Measurements from ENCODE around the gene TMPRSS9.
"Not testable (repeated sequence)": the region's sequence is repeated elsewhere in the genome, so short reads cannot be mapped to it uniquely, and the experiment has no call there.

TMPRSS9 gene

GRCh38 chr19:2362046-2362969, 2.2 kb downstream of the TMPRSS9 start:
- DNase-seq, result no peak

DNA sequence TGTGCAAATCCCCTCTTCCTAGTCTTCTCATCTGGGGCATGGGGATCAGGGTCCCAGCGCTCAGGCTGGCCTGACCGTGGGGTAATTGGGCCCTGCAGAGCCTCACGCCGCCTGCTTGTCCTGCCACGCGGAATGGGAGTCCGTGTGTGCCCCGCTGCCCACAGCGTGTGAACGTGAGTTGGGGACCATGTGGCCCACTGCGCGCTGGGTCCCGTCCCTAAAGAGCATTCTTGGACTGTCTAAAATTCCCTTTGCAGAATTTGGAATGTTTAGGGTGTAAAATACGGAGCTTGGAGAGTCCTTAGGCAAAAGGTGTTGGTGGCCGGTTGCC, 2.9 kb downstream of the TMPRSS9 start:
- DNase-seq, result no peak

DNA sequence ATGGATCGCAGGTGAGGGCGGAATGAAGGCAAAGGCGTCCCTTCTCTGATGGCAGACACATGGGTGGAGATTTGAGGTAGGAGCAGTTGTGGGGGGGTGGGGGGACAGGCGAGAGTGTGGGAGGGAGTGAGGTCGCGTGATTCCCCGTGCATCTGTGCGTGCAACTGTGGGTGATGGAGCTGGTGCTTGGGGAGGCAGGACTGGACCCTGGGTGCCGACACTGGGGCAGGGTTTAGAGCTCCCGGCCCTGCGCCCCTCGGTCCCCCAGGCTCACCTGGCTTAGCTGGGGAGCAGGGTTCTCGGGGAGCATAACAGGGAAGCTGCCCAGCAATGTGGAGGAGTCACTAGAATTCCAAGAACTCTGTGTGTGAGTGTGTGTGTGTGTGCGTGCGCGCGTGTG, 3.4 kb downstream of the TMPRSS9 start:
- no peak for DNase-seq

- no peak for DNase-seq
These were observed 5.3 kb downstream of the TMPRSS9 start for GRCh38 chr19:2365201-2365970.

DNA sequence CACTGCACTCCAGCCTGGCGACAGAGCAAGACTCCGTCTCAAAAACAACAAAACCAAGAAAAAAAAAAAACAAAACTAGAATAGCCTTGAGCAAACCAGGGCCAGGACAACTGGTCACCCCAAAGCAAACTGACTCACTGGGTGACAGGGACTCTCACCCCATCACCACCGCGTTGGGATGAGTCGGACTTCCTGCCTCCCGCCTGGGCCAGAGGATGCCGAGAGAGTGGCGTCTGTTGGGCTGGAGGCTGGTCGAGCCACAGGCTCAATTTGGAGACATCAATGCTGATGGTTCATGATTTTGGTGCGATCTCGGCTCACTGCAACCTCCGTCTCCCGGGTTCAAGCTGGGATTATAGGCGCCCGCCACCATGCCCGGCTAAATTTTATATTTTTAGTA, 11.6 kb downstream of the TMPRSS9 start:
- DNase-seq, result peak; percentile 33

- no peak for DNase-seq
These were observed 12.1 kb downstream of the TMPRSS9 start for GRCh38 chr19:2372076-2372612.

DNA sequence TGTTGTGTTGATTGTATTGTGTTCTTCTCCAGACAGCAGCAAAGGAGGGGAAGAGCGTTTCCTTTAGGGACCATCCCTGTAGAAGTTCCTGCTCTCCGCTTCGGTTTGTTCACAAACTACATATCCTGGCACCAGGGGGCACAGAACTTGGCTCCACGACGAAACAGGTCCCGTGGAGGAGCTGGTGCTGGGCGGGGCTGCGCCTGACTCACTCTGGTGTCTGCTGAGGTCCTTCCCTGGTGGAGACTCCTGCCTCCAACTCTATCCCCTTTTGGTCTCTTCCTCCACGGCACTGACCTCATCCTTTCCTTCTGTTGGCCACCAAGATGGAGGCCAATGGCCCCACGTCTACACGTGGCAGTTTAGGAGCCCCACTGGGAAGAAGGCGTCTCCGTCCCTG, 14.7 kb downstream of the TMPRSS9 start:
- no peak for DNase-seq

DNA sequence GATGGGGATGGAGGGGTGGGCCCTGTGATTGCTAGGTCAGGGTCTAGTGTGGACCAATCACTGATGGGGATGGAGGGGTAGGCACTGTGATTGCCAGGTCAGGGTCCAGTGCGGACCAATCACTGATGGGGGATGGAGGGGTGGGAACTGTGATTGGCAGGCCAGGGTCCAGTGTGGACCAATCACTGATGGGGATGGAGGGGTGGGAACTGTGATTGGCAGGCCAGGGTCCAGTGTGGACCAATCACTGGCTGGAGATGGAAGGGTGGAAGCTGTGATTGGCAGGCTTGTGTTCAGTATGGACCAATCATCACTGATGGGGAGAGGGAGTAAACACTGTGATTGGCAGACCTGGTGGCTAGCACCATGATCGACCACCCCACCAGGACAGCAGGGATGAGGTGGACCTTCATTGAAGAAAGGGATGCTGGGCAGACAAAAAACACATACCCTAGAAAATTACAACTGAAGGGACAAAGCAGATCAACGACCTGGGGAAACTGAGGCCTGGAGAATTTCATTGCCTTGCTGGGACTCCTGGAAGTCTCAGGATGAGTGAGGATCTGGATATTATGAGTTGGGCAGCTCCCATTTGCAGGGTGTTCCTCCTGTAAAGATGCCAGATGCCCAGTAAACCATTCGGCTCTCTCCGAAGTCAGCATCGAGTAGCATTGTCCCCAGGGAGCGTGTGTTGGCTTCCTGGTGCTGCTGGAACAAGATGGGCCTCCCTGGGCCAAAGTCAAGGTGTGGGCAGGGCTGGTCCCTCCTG, 15.5 kb downstream of the TMPRSS9 start:
- DNase-seq, result no peak

DNA sequence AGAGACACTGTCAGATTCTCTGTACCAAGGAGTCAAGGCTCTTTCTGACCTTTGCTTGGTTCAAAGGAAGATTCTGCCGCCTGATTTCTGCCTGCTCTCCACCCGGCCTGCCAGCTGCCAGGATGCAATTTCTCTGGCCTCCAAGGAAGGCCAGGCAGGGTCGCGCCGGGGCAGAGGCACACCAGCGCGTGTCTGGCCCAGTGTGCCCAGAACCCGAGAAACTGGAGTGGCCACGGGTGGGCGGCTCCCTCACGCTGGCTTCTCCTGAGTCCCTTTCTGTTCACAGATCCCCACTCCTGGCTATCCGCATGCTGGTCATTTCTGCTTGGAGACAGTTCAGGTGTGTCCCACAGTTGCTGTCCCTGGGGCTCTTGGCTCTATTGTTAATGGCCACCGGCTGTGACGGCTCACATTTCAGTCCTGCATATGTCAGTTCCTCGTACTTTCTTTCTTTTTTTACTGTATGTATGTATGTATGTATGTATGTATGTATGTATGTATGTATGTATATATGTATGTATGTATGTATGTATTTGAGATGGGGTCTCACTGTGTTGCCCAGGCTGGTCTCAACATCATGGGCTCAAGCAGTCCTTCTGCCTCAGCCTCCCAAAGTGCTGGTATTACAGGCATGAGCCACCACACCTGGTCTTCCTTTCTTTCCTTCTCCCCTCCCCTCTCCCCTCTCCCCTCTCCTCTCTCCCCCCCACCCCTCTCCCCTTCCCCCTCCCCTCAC, 16.9 kb downstream of the TMPRSS9 start:
- no peak for DNase-seq

DNA sequence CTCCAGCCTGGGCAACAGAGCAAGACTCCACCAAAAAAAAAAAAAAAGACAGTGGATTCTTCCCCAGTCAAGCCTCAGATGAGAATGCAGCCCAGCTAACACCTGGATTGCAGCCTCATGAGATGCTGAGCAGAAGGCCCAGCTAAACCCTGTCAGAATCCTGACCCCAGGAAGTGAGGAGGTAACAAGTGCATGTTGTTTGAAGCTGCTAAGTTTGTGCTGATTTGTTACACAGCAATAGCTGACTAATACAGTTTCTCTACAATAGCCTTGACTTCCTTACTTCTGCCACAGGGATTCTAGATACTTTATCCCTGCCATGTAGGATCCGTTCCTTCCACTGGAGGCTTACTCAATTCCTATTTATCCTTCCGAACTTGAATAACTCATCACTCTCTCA, 20.5 kb downstream of the TMPRSS9 start:
- no peak for DNase-seq

DNA sequence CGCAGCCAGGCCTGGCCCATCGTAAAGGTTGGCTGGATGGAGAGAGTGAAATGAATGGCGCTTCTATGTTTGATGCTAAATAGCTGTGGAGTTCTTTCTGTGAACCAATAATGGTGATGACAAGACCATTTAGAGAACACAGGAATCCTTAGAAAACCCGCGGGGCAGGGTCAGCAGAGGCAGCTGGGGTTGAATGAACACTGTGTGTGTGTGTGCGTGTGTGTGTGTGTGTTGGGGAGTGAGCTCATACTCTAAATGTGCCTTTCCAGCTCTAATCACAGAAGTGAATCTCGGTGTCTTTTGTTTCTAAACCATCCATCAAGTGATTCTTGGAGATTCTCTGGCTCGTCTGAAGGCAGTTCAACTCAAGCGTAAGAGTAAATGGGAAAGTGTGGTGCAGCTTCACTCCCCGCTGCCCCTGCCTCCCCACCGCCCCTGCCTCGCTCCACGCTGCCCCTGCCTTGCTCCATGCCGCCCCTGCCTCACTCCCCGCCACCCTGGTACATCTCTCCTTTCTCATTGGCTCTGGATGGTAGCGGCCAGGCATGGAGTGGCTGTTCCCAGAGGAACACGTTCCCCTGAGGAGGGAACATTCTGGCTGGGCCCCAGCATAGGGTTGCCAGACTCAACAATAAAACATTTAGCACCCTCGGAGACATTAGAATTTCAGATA, 21.2 kb downstream of the TMPRSS9 start:
- DNase-seq, result no peak

GRCh38 chr19:2382530-2383222, 22.6 kb downstream of the TMPRSS9 start:
- DNase-seq, result no peak

DNA sequence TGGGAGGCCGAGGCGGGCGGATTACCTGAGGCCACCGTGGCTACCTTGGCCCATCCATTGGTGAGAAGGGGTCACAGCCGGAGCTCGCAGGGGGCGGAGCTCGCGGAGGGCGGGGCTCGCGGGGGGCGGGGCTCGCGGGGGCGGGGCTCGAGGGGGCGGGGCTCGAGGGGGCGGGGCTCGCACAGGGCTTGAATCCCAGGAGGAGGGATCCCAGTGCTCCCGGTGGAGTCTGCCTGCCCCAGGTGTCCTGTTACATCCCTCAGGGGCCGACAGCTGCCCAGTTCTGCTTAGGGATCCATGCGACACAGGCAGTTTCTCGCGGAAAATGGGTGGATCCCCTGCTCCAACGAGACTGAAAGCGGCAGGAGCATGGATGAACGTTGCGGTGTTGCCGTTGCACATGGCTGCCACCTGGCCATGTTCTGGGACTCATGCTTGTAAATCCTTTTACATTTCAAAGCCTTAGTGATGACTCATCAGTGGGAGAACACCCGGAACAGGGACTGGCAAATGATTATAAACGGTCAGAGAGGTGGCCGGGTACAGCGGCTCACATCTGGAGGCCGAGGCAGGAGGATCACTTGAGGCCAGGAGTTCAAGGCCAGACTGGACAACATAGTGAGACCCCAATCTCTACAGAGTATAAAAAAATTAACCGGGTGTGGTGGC, 25.1 kb downstream of the TMPRSS9 start:
- DNase-seq, result peak; percentile 85

GRCh38 chr19:2387367-2388288, 27.6 kb downstream of the TMPRSS9 start:
- peak; percentile 27 for DNase-seq

DNA sequence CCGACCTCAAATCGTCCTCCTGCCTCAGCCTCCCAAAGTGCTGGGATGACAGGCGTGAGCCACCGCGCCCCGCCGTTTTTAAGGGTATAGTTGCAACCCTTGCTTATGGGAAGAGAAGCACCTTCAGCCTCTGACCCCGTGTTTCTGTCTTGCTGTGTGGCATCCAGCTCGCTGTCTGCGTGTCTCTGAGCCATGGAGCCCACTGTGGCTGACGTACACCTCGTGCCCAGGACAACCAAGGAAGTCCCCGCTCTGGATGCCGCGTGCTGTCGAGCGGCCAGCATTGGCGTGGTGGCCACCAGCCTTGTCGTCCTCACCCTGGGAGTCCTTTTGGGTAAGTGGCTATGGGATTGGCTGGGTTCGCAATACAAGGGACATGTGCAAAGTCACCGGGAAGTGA, 29.5 kb downstream of the TMPRSS9 start:
- no peak for DNase-seq

DNA sequence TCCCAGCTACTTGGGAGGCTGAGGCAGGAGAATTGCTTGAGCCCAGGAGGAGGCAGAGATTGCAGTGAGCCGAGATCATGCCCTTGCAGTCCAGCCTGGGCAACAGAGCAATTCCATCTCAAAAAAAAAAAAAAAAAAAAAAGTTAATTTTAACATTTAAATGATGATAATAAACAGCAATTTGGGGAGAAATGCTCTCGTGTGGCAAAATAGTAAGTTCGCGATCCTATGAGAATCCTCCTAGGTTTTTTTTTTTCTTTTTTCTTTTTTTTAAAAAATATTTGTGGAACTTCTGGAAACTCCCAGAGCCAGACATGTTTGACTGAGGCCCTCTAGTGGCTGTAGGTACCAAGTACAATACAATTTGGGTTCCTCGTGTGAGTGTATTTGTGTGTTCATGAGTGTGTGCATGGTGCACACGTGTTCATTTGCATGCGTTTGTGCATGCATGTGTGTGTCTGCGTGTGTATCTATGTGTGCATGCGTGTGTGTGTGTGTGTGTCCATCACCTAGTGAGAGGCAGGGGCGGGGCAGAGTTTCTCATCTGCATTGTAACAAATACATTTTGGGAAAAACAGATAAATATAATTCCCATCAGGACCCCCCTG, 31.2 kb downstream of the TMPRSS9 start:
- DNase-seq, result peak; percentile 72

GRCh38 chr19:2392366-2392765, 32.3 kb downstream of the TMPRSS9 start:
- DNase-seq, result no peak

GRCh38 chr19:2392899-2393298, 32.8 kb downstream of the TMPRSS9 start:
- not testable (repeated sequence) for DNase-seq

DNA sequence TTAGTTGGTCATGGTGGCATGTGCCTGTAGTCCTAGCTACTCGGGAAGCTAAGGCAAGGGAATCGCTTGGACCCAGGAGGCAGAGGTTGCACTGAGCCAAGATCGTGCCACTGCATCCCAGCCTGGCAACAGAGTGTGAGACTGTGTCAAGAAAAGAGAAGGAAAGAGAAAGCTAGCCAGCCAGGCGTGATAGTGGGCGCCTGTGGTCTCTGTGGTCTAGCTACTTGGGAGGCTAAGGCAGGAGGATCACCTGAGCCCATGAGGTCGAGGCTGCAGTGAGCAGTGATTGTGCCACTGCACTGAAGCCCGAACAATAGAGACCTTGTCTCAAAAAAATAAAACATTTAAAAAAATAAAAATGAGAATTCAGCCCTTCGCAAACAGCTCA, 34.0 kb downstream of the TMPRSS9 start:
- no peak for DNase-seq

Data from fibroblast of skin of abdomen (primary cell).